GM18520 (cell line): ENCODE data around the gene HJURP.
"Not testable (repeated sequence)": the region's sequence is repeated elsewhere in the genome, so short reads cannot be mapped to it uniquely, and the experiment has no call there.

ENCODE experiments used
- ATAC-seq: cut with Tn5 transposase; IDR thresholded peaks from one replicate; pipeline ENCODE4 v1.9.1; 2021; ENCODE audit not compliant: unreplicated experiment

The HJURP gene

GRCh38 chr2:233854241-233854981, at the start of gene HJURP:
Gene HJURP (minus strand): TSS chr2:233854535. CDS start chr2:233854500, 35 bp downstream.
- ATAC-seq: peak; percentile 87

- no peak for ATAC-seq
Observed at GRCh38 chr2:233901884-233902283, 47.5 kb upstream of the HJURP start.

- no peak for ATAC-seq
Observed at GRCh38 chr2:233901367-233901766, 47.0 kb upstream of the HJURP start.

- ATAC-seq: not testable (repeated sequence)
Observed at GRCh38 chr2:233896253-233896652, 41.9 kb upstream of the HJURP start.

- ATAC-seq: no peak
Observed at GRCh38 chr2:233892793-233893192, 38.5 kb upstream of the HJURP start.

- ATAC-seq: no peak
Observed at GRCh38 chr2:233882353-233882752, 28.0 kb upstream of the HJURP start.

GRCh38 chr2:233872125-233872524, 17.8 kb upstream of the HJURP start:
- not testable (repeated sequence) for ATAC-seq

GRCh38 chr2:233871432-233871831, 17.1 kb upstream of the HJURP start:
- no peak for ATAC-seq

- peak; percentile 48 for ATAC-seq
Observed at GRCh38 chr2:233867993-233868532, 13.7 kb upstream of the HJURP start, which contains the start of gene MSL3B. Gene MSL3B (minus strand): TSS chr2:233868386.

GRCh38 chr2:233866479-233866878, 12.1 kb upstream of the HJURP start:
- no peak for ATAC-seq

GRCh38 chr2:233865838-233866237, 11.5 kb upstream of the HJURP start:
- no peak for ATAC-seq

- no peak for ATAC-seq
Observed at GRCh38 chr2:233862261-233862768, 8.0 kb upstream of the HJURP start.

GRCh38 chr2:233858331-233858730, 4.0 kb upstream of the HJURP start:
- ATAC-seq: no peak

GRCh38 chr2:233857511-233858141, 3.3 kb upstream of the HJURP start:
- ATAC-seq: no peak

GRCh38 chr2:233856184-233856583, 1.8 kb upstream of the HJURP start:
- no peak for ATAC-seq

- ATAC-seq: no peak
Observed at GRCh38 chr2:233855345-233855744, 1.0 kb upstream of the HJURP start.

GRCh38 chr2:233853883-233854240, 473 bp downstream of the HJURP start:
- ATAC-seq: no peak

- no peak for ATAC-seq
Observed at GRCh38 chr2:233853353-233853752, 982 bp downstream of the HJURP start.

GRCh38 chr2:233852056-233852455, 2.3 kb downstream of the HJURP start:
- ATAC-seq: no peak

- no peak for ATAC-seq
Observed at GRCh38 chr2:233851169-233851568, 3.2 kb downstream of the HJURP start.

- ATAC-seq: no peak
Observed at GRCh38 chr2:233850745-233851144, 3.6 kb downstream of the HJURP start.
